ENCODE measurements around the gene TXNRD1. TPM values are rescaled to one million over a fixed set of nuclear protein-coding genes. Genes with fewer than 3 reads are reported as not detected.

Gene TXNRD1
- polyA plus RNA-seq, 1 donor from 2014 or later = 26.0 TPM

DNA sequence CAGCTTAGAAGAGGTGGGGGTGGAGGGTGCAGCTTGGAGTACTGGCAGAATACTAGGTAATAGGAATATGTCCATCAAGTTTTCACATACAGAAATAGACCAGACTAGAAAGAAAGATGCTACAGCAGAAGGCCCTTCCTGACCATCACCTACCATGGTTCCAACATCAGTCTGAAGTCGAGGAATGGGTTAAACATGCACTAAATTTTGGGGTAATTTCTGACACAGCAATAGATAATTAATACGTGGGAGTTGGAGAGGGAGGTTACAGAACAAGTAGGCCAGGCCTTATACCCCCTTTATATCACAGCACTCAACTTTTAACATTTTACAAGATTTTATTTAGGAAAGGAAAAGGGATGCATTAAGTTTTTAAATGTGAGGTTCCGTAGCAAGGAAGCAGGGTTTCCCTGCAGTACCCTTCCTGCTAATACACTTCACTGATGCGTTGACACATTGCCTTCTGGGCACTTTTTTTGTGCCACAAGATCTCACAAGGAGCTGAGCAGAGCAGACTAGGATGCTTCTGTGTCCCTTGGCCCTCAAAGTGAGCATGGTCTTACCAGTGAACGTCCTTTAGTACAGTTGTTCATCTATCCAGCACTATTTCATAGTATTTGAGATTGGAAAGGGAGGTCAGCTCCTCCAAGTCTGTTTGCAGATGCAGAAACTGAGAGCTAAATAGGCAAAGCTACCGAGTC is 138.7 kb downstream of the TXNRD1 start:
- Mint-ChIP-seq H3K4me3 (no peak overlapping the region), H3K27ac (no peak overlapping the region), H3K27me3 (no peaks in the 10 kb centered on the region), H3K36me3 (peaks cover 4% of the 10 kb centered on the region), H3K4me1 (peaks cover 0 to 5% (median 0%) of the 10 kb centered on the region in 3 donors), H3K9me3 (no peaks in the 10 kb centered on the region)

DNA sequence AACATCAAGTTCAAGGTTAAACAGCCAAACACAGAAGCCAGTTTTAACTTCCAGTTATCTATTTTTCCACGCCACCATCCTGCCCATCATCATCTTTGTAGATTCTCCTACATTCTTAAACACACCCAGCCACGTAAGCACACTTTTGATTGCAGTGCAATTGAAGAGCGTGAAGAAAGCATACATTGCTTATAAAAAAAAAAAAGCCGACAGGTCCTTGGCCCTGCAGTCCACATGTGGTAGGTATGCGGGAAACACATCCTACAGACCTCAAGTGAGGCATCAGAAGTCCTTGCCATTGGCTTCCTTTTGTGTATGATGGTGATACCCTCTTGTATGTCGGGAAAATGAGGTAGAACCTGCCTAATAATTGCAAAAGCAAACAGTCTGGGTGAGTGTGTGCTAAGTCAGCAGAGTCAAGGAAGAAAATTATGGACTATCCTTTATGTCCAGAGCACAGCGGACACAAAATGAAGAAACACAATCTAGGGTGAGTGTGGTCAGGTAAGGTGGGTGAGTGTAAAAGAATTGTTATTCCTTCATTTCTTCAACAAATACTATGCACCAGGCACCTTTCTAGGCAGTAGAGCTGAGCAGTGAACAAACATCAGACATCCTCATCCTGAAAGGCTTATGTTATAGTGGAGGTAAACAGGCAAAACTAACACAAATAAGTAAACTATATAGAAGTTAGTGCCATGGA is 139.4 kb downstream of the TXNRD1 start:
- no peak overlapping the region for H3K27ac Mint-ChIP-seq

DNA sequence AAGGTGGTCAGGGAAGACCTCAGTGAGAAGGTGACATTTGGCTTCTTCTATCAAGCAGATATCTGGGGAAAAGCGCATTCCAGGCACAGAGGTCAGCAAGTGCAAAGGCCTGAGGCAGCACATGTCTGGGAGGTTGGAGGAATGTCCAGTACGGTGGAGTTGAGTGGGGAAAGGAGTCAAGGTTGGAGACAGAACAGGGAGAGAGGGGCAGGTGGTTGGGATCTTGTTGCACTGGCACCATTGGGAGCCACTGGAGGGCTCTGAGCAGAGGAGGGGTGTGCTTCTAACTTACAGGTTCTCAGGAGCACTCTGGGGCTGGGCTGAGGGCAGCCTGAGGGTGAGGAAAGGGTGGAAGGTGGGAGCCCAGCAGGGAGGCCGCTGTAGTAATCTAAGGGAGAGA is 140.1 kb downstream of the TXNRD1 start:
- Mint-ChIP-seq H3K9me3 (no peaks in the 10 kb centered on the region), H3K4me1 (peaks cover 0 to 5% (median 0%) of the 10 kb centered on the region in 3 donors), H3K27ac (no peak overlapping the region), H3K36me3 (peaks cover 5% of the 10 kb centered on the region), H3K4me3 (no peak overlapping the region), H3K27me3 (no peaks in the 10 kb centered on the region)

More for the DNA sequence above, 139.4 kb downstream of the TXNRD1 start:
- peaks cover 4% of the 10 kb centered on the region for H3K36me3 Mint-ChIP-seq
- no peak overlapping the region for H3K4me3 Mint-ChIP-seq
- no peaks in the 10 kb centered on the region for H3K27me3 Mint-ChIP-seq
- no peaks in the 10 kb centered on the region for H3K9me3 Mint-ChIP-seq
- peaks cover 0 to 5% (median 0%) of the 10 kb centered on the region in 3 donors for H3K4me1 Mint-ChIP-seq

DNA sequence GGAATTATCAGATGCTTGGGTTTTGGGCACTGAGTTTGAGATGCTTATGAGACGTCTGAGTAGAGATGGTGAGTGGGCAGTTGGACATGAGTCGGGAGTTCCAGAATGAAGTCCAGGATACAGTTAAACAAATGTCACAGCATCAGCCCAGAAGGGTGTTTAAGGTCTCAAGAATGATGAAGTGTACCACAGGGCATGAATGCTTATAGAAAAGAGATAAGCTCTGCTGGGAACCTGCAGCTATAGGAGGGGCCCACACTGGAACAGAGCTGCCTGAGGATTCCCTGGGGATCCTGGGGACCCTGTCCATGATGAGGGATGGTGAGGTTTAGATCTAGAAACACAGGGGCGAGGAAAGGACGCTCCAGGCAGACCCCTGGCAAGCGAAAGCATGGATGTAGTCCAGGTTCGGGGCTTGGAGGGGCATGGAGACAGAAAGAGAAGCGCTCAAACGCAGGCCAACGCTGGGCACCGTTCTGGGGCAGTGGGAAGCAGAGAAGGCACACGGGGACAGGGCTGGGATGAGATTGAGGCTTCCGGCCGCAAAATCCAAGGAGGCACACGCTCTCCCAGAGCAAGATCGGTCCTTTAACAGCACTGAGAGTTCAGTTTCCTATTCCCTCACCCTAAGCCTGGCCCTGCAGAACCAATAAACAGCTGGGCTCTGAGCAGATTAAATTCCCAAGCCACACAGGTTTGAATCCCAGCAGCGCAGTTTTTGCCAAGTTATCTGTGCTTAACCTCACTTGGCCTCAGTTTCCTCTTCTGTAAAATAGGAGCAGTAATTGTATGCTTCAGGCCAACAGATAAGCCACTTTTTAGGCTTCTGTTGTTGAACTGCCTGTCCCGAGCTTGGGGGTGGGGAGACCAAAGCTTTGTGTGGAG is 140.9 kb downstream of the TXNRD1 start:
- Mint-ChIP-seq H3K27ac (no peak overlapping the region), H3K36me3 (peaks cover 2% of the 10 kb centered on the region), H3K27me3 (no peaks in the 10 kb centered on the region), H3K4me1 (peaks cover 0 to 2% (median 0%) of the 10 kb centered on the region in 3 donors), H3K4me3 (no peak overlapping the region), H3K9me3 (no peaks in the 10 kb centered on the region)

DNA sequence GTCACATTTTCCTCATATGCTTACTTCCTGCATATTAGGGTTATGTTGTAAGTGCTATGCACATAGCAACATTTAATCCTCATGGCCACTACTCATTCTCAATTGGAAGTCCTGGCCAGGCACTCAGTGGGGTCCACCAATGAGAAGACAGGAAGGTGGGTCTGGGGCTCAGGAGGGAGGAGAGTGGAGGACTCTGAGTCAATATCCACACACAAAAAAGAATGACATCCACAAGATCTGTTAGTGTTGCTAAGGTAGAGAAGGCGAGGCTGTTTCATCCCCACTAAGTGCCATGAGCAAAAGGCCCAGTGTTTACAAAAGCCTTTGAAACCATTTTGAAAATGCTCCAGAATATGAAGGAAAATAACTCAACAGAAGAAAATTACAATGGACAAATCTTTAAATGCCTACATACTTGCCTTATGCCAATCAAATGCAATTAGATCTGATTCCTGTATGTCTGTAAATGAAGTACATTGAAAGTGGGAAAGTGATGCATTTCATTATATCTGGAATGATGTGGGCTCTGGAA is 141.9 kb downstream of the TXNRD1 start:
- Mint-ChIP-seq H3K27me3 (no peaks in the 10 kb centered on the region), H3K36me3 (peaks cover 2% of the 10 kb centered on the region), H3K4me1 (peaks cover 0 to 2% (median 0%) of the 10 kb centered on the region in 3 donors), H3K9me3 (no peaks in the 10 kb centered on the region), H3K27ac (no peak overlapping the region), H3K4me3 (no peak overlapping the region)

DNA sequence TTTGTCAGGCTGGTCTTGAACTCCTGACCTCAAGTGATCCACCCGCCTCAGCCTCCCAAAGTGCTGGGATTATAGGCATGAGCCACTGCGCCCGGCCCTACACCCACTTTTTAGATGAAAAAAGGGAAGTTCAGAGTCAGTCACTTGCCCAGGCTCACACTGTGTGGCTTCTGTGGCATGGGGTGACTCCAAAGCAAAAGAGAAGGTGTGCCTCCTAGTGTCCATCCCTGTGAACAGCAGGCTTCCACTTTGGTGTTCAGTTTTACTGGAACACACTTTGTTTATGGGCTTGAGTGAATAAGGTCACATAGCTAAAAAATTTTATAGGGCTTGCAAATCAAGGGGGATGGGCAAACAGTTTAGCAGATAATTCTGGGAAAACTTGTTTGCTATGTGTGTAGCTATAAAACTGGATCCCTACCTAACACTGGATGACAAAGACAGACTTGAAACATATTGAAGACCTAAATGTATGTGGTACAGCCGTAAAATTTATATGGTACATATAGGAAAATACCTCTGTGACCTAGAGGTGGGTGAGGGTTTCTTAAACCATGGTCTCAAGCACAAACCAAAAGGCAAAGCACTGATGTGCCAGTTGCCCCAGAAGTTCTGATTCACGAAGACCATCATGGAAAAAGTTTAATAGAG is 142.9 kb downstream of the TXNRD1 start:
- no peak overlapping the region for H3K27ac Mint-ChIP-seq
- H3K4me1 Mint-ChIP-seq = peaks cover 0 to 2% (median 0%) of the 10 kb centered on the region in 3 donors
- no peaks in the 10 kb centered on the region for H3K9me3 Mint-ChIP-seq
- peaks cover 2% of the 10 kb centered on the region for H3K36me3 Mint-ChIP-seq
- no peak overlapping the region for H3K4me3 Mint-ChIP-seq
- H3K27me3 Mint-ChIP-seq = no peaks in the 10 kb centered on the region

DNA sequence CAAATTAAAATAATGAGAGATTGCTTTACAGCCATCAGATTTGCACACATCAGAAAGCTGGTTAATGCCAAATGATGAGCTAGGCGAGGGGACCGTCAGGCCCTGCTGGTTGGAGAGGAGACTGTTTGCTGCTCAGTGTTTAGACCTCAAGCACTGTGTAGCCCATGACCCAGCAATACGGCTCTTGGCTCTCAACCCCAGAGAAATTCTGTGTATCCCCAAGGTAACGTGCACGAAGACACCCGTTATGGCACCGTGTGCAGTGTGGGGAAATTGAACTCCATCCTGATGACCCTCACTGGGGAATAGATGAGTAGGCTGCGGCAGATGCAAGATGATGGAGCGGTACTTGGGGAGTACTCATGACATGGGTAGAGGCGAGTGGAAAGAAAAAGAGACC is 143.6 kb downstream of the TXNRD1 start:
- H3K9me3 Mint-ChIP-seq = no peaks in the 10 kb centered on the region
- no peak overlapping the region for H3K27ac Mint-ChIP-seq
- H3K27me3 Mint-ChIP-seq = no peaks in the 10 kb centered on the region
- H3K4me3 Mint-ChIP-seq = no peak overlapping the region
- H3K36me3 Mint-ChIP-seq = peaks cover 2% of the 10 kb centered on the region
- H3K4me1 Mint-ChIP-seq = peaks cover 0 to 2% (median 0%) of the 10 kb centered on the region in 3 donors

DNA sequence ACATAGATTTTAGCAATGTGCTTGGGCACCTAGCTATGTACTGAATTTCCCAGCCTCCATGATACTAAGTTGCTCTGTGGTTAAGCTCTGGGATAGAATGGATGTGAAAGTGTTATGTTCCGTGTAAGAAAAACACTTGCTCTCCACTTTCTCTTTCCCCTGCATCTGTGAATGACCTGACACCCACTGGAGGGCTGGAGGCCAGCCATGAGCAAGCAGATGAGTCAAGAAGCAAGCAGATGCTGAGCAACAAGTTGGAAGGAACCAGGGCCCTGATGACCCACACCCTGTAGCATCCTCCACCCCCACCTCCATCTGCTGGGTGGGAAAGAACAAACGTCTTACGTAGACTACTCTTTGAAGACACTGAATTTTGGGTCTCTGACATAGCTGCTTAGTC is 144.6 kb downstream of the TXNRD1 start:
- Mint-ChIP-seq H3K36me3 (peaks cover 2% of the 10 kb centered on the region), H3K9me3 (no peaks in the 10 kb centered on the region), H3K27me3 (no peaks in the 10 kb centered on the region), H3K27ac (no peak overlapping the region), H3K4me1 (peaks cover 0 to 2% (median 0%) of the 10 kb centered on the region in 3 donors), H3K4me3 (no peak overlapping the region)

DNA sequence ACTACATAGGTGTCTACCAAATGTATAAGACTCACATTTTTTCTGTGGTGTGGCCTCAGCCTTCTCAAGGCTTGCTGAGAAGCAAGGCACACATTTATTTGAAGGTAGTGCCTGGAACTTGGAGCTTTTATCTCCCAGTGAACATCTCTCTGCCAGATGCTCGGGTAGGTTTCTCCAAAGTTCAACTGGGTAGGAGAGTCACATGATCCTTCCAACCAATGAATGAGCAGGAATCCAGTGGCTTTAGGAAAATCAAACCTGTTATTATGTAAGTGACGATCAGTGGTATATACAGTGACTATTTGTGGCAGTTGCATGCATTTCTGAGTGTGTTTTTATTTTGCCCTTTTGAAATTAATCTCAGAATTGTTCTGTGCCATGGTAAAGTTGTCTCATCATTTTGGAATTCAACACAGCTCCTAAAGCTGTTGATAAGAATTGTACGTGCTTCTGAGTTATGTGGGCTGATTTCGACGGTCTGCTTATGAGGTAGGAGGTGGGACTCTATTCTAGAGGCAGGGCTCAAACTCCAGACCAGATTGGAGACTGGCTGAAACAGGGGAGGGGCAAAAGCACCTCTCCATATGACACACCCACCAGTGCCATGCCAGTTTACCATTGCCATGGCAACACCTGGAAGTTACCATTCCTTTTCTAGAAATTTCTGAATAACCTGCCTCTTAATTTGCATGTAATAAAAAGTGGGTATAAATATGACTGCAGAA is 145.6 kb downstream of the TXNRD1 start:
- no peaks in the 10 kb centered on the region for H3K27me3 Mint-ChIP-seq
- peaks cover 0 to 2% (median 0%) of the 10 kb centered on the region in 3 donors for H3K4me1 Mint-ChIP-seq
- H3K27ac Mint-ChIP-seq = no peak overlapping the region
- H3K4me3 Mint-ChIP-seq = no peak overlapping the region
- no peaks in the 10 kb centered on the region for H3K9me3 Mint-ChIP-seq
- peaks cover 2% of the 10 kb centered on the region for H3K36me3 Mint-ChIP-seq

DNA sequence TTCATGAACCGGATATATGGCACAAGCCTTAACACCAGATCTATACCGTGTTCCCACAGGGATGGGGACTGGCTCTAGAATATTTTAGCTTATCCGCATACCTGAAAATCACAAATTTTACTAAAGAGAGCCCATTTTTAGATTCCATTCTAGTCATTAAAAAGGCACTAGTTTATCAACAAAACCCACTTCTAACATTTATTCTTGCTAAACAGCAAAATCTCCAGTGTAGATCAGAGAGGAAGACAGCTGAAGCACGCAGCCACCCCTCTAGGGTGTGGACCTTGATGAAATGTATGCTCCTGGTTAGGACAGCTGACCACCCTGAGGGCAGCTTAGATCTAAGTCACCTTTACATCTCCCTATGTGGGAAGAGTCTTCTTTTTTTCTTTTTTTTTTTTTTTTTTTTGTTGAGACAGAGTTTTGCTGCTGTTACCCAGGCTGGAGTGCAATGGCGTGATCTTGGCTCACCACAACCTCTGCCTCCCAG is 150.4 kb downstream of the TXNRD1 start:
- H3K27ac Mint-ChIP-seq = no peak overlapping the region
- no peak overlapping the region for H3K4me3 Mint-ChIP-seq

DNA sequence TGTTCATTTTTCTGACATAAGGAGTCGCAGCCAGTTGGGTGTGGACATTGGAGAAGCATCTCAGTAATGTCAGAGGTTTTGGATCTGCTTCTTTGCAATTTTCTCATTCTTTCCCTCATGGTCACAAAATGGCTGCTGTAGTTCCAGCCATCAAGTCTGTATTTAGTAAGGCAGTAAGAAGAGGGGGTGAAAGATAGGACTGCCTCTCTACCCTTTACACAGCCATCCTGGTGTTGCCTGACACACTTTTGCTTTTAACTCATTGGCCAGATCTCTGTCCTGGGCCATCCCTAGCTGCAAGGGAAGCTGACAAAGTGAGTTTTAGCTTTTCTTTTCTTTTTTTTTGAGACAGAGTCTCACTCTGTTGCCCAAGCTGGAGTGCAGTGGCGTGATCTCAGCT is 154.1 kb downstream of the TXNRD1 start:
- Mint-ChIP-seq H3K4me3 (no peak overlapping the region), H3K27me3 (no peaks in the 10 kb centered on the region), H3K9me3 (peaks cover 2 to 5% (median 3%) of the 10 kb centered on the region in 3 donors), H3K36me3 (peaks cover 1% of the 10 kb centered on the region), H3K27ac (no peak overlapping the region), H3K4me1 (peaks cover 10 to 12% (median 11%) of the 10 kb centered on the region in 3 donors)

More for the DNA sequence above, 150.4 kb downstream of the TXNRD1 start:
- Mint-ChIP-seq H3K9me3 (peaks cover 2 to 4% (median 3%) of the 10 kb centered on the region in 3 donors), H3K27me3 (no peaks in the 10 kb centered on the region), H3K36me3 (peaks cover 1% of the 10 kb centered on the region), H3K4me1 (no peaks in the 10 kb centered on the region)

DNA sequence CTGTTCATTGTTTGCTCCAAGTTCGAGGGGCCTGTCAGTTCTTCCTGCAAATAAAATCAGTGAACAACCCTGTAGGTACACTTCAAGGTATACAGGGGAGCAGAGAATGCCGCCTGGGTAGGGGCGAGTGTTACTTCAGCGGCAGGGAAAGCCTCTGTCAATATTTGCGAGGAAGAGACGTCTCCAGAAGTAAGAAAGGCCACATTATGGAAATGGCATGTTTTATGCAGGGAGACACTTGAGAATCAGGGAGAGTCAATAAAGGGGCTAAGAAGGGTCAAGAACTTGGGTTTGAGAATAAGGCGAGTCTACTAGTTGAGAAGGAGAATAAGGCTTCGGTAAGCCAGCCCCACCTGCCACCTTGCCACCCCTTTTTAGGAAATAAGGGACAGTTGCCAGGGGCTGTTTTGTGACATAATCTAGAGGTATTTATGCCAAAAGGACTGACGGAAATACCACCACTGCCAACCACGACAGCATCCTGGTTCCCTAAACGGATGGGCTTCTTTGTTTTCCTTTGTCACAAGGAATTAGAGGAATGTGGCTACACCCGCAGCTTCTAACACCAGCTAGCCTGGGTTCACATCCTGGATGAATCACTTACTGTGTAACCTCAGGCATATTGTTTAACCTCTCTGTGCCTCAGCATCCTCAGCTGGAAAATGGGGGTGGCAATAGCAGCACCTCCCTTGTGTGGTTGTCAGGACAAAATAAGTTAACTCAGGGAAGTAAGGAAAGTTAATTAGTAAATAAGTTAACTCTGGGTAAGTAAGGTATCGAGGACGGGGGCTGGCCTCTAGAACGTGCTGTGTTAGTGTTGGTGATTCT is 155.7 kb downstream of the TXNRD1 start:
- H3K4me3 Mint-ChIP-seq = peak overlapping the region in 2 of 4 donors; percentile 45 to 56
- H3K4me1 Mint-ChIP-seq = peaks cover 10 to 12% (median 11%) of the 10 kb centered on the region in 3 donors
- H3K27me3 Mint-ChIP-seq = no peaks in the 10 kb centered on the region
- no peak overlapping the region for H3K27ac Mint-ChIP-seq
- peaks cover 1% of the 10 kb centered on the region for H3K36me3 Mint-ChIP-seq
- H3K9me3 Mint-ChIP-seq = peaks cover 2 to 5% (median 3%) of the 10 kb centered on the region in 3 donors
